HG03521 (cell line): ENCODE results near the gene DDHD1.
"Not testable (repeated sequence)": the region's sequence is repeated elsewhere in the genome, so short reads cannot be mapped to it uniquely, and the experiment has no call there.

Source experiments
- ATAC-seq: cut with Tn5 transposase; IDR thresholded peaks from one replicate; pipeline ENCODE4 v1.9.1; 2021; ENCODE audit warnings: mild to moderate bottlenecking, moderate library complexity; ENCODE audit not compliant: unreplicated experiment

DDHD1 gene

DNA sequence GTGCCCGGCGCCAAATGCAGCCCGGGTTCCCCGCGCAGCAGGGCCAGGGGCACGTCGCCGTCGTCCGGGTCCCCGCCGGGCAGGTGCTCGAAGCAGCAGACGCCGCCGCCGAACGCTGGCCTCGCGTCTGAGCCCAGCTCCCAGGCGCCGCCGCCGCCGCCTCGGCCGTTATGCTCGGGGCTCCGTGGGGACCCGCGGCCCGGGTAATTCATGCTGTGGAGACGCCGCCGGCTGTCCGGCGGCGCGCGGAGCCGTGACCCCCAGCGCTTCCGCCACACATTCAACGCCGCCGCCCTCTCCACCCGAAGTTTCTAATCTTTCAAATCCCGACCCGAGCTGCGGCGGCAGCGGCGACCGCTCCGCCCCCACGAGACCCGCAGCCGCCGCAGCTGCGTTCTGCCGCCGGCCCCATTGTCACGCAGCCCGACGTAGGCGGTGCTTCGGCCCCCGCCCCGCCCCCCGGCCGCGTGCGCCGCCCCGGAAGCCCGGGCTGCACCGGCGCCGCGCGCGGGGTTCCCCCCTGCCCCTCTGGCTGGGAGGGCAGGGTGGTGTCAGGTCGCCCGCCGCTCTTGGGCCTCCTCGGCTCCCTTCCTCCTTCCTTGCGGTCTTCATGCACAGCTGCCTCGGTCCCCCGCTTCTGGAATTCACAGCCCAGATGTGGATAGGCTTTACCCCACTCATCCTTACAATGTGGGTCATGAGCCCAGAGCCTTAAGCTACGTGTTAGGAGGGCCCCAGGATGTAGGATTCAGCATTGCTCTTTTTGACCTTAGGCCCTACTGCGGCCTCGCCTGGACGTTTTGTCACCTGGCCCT lies at the start of gene DDHD1:
Gene DDHD1 (minus strand): TSS at position 437 of the 815 bp plus-strand sequence. CDS start 225 bp downstream, at position 212.
- ATAC-seq = peak; percentile 76

- ATAC-seq = no peak
Measured at GRCh38 chr14:53195949-53196348, 42.8 kb upstream of the DDHD1 start.

- ATAC-seq = no peak
Measured at GRCh38 chr14:53193193-53193592, 40.1 kb upstream of the DDHD1 start.

GRCh38 chr14:53192052-53192760 lies 39.1 kb upstream of the DDHD1 start:
- no peak for ATAC-seq

DNA sequence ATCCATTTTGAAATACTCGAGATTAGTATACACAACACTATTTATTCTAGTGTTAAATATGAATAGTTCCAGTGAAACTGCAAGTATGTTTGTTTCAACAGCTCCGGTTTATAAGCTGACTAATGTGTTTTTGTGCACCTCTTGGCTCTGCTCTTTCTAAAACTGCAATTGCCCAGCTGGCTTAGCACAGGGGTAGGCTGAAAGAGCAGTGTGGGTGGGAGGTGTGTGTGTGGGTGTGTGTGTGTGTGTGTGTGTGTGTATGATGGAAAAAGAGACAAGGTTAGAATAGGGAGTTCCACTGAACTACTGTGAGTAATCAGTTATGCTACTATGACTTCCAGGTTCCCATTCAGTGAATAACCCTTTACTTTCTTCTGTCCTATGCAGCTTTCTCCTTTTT lies 37.8 kb upstream of the DDHD1 start:
- no peak for ATAC-seq

GRCh38 chr14:53187921-53188463 lies 34.9 kb upstream of the DDHD1 start:
- ATAC-seq = no peak

DNA sequence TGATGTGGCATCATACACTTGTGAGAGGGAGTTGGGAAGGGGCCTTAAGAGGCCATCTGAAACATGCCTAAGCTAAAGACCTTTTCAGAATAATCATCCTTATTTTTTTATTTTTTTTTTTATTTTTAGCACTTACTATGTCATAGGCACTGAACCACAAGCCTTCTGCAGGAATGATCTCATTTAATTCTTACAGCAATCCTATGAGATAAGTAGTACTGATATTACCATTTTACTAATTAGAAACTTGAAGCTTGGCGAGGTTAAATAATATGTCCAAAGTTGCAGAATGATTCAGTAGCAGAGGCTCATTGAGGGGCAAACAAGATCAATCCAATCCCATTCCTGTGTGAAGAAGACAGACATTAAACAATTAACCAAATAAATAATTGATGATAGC lies 33.4 kb upstream of the DDHD1 start:
- ATAC-seq = no peak

- ATAC-seq = no peak
Measured at GRCh38 chr14:53183611-53184010, 30.5 kb upstream of the DDHD1 start.

DNA sequence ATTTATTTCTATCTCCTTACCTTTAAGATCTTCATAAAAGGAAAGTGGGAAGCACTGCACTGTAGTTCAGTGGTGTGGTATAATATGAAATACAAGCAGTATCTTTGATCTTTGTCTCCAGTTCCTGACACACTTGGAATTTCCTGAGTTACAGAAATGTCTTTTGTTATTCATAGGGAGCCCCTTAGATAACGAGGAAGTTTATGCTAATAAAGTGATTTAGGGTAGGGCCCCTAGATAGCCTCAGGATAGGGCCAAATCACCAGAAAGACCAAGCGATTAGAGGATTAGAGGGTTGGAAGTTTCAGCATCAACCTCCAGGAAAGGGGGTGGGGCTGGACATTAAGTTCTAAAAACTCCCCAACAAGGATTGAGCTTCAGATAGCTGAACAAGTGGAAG lies 29.9 kb upstream of the DDHD1 start:
- ATAC-seq = no peak

GRCh38 chr14:53181463-53182081 lies 28.4 kb upstream of the DDHD1 start:
- ATAC-seq = not testable (repeated sequence)

DNA sequence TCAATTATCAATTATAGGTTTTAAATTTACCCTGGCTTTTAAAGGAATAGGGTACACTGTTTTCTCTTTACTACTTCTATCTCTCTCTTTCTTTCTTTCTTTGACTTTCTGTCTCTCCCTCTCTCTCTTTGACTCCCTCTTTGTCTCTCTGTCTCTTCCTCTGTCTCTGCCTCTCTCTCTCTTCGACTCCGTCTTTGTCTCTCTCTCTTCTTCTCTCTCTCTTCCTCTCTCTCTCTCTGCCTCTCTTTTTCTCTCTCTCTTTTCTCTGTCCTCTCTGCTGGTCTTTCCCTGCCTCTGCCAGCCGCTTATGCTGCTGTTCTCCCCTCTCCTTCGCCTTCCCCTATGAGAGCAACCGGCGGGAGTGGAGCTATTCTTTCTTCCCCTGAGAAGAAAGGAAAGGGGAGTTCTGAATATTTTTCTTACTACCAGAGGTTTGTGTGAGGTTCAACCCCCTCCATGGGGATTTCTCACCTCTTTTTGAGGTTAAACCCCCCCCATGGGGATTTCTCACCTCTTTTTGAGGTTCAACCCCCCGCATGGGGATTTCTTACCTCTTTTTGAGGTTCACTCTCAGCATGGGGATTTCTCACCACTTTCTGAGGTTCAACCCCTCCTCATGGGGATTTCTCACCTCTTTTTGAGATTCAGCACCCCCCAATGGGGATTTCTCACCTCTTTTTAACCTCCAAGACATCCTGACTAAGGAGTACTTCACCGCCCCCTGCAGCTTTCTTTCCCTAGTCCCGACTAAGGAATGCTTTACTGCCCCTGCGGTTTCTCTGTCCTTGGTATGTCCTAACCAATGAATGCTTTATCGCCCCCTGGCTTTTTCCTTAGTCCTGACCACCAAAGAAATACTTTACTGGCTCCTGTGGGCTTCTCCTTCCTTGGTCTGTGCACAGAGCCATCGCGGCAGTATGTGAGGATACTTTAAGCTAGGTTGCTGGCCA lies 27.4 kb upstream of the DDHD1 start:
- ATAC-seq = no peak

- not testable (repeated sequence) for ATAC-seq
Measured at GRCh38 chr14:53179486-53180005, 26.4 kb upstream of the DDHD1 start.

DNA sequence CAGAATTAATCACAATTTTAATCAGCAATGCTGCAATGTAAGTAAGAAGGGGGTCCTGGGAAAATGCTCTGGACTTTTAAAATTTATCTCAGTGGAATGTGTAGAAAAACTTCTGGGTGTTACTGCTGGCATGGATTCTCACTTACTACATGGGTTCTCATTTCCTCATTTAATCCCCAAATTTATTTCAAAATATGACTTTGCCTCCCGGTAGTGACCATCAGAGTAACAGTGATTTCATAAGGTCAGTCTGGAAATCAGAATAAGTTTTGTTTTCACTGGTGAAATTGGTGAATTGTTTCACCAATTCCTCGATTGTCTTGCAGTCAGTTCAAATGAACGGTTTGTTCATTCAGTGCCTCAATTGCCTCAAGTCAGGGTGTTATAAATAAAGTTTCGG lies 22.3 kb upstream of the DDHD1 start:
- no peak for ATAC-seq

GRCh38 chr14:53174918-53175317 lies 21.8 kb upstream of the DDHD1 start:
- no peak for ATAC-seq

DNA sequence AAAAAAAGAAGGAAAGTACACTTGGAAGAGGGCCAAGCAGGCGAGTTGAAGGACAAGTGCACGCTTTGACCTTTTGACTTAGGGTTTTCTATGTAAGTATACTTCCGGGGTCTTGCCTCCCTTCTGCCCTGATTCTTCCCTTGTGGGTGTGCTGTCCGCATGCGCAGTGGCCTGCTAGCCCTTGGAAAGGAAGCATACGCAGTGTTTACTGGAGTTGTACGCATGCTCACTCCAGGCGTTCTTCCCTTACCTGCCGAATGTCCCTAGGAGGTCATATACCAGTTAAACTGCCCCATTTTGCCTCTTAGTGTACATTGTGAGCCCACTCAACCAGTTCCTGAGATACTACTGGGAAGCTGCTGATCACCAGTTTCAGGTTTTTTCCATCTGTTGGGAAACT lies 15.7 kb upstream of the DDHD1 start:
- ATAC-seq = no peak

GRCh38 chr14:53167602-53168328 lies 14.6 kb upstream of the DDHD1 start:
- no peak for ATAC-seq

GRCh38 chr14:53161758-53162435 lies 8.8 kb upstream of the DDHD1 start:
- no peak for ATAC-seq

GRCh38 chr14:53156238-53156637 lies 3.1 kb upstream of the DDHD1 start:
- ATAC-seq = no peak

GRCh38 chr14:53153702-53154112 lies 584 bp upstream of the DDHD1 start:
- no peak for ATAC-seq
